GM18858 (cell line): ENCODE measurements around the gene MFN2.

Source experiments
- ATAC-seq: cut with Tn5 transposase; IDR thresholded peaks from one replicate; pipeline ENCODE4 v1.9.1; 2021; ENCODE audit not compliant: unreplicated experiment

Gene MFN2

GRCh38 chr1:12046749-12047119, 66.5 kb downstream of the MFN2 start:
- ATAC-seq = no peak

GRCh38 chr1:12047120-12047876, 67.1 kb downstream of the MFN2 start:
- ATAC-seq = no peak

- no peak for ATAC-seq
Observed at GRCh38 chr1:12048372-12048771, 68.1 kb downstream of the MFN2 start.

DNA sequence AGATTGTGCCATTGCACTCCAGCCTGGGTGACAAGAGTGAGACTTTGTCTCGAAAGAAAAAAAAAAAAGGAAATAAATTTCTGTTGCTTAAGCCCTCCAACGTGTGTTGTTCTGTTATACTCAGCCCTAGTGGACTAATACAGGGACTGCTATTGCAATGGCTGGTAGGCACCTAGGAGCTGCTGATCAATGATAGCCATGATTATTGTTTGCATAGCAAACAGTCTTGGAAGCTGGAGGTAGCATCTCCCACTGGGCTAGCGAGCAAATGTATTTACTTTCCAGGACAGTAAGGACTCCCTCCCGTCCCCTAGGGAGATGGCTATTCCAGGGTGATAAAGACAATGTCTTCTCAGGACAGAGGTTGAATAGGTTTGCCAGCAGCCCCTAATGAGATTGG, 69.4 kb downstream of the MFN2 start:
- no peak for ATAC-seq

GRCh38 chr1:12051361-12051760, 71.1 kb downstream of the MFN2 start:
- ATAC-seq = no peak

DNA sequence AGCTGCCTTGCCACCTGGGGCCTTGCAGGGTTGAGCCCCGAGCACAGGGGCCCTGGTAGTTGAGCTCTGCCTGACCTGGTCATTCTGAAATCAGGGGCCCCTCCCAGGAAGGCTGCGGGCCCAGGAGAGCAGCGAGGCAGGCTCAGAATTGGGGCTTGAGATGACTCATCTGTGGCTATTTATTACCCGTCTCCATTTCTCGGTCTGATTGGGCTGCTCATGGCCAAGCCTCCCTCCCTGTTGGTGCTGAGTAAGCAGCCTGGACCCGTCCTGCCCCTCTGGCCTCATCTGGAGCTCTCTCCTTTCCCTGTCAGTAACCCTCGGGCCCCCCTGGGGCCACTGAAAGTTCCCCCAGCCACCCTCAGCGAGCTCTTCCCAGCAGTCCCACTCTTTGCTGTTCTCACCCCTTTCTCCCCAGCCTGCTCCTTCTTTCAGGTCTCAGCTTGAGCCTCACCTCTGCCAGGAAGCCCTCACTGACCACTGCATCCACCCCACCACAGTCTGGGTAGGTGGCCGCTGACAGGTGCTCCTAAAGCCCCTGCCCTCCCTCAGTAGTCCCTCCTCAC, 71.8 kb downstream of the MFN2 start:
- peak; percentile 63 for ATAC-seq

GRCh38 chr1:12052997-12053686, 72.9 kb downstream of the MFN2 start:
- no peak for ATAC-seq

DNA sequence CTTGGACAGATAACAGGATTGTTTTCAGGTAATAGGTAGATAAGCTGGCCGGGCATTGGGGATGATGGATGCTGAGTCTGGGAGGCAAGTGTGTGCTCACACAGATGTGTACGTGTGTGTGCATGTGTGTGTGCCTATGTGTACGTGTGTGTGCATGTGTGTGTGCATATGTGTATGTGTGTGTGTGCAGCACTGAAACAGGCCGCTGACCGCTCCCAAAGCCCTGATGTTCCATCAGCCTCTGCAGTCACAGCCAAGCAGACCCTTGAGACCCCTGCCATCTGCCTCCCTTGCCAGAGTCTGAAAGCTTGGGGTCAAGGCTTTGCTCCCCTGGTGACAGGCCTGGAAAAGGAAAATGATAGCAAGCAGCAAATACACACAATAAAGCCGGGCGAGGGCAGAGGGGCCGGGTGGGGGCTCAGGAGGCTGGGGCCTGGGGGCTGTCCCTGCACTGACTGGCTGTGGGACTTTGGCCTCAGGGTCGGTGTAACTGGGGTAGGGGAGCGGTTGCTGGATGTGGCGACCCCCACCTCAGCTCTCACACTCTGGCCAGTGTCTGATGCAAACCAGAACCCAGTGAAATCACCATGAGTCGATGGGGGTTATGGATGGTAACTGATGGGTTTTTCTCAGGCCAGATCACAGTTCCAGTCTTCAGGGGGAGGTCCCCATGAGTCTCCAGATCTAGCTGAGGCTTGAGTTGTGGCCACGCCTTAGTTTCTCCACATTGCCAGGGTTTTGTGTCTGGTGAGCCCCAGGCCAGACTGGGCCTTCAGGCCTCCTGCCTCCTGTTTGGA, 73.7 kb downstream of the MFN2 start:
- ATAC-seq = no peak

- no peak for ATAC-seq
Observed at GRCh38 chr1:12055259-12055658, 75.0 kb downstream of the MFN2 start.

DNA sequence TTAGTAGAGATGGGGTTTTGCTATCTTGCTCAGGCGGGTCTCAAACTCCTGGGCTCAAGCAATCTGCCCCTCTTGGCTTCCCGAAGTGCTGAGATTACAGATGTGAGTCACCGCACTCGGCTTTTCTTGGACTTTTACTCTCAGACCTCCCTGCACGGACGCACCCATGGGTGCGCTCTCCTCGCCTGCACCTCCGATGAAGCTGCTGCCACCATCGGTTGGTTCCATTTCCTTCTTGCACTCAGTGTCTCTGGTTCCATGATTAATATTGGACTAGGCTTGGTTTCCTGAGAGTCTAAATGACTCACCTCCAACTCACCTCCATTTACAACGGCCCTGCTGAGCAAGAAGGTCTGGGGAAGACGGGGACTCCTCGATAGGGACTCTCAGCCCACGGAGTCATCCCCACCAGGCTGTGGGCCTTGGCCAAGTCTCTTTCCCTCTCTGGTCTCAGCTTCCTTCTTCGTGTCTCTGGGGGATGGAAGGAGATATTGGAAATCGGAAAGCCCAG, 76.1 kb downstream of the MFN2 start:
- ATAC-seq = no peak

DNA sequence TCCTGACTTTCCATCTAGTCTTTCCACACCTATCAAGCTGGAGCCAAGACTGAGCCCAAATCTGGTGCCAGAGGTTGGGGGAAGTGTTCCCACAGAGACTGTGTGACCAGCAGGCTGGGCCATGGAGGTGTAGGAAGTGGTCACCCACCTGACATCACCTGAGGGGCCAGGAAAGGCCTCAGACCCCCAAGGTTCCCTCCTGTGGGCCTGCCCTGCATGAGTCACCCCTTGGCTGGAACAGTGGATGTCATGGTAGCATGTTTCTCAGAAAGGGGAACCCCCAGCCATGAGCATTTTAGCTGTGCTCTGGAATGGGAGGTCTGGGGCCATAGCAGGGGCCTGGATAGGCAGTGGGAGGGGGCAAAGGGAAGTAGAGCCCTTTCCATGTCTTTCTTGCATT, 77.1 kb downstream of the MFN2 start:
- no peak for ATAC-seq

DNA sequence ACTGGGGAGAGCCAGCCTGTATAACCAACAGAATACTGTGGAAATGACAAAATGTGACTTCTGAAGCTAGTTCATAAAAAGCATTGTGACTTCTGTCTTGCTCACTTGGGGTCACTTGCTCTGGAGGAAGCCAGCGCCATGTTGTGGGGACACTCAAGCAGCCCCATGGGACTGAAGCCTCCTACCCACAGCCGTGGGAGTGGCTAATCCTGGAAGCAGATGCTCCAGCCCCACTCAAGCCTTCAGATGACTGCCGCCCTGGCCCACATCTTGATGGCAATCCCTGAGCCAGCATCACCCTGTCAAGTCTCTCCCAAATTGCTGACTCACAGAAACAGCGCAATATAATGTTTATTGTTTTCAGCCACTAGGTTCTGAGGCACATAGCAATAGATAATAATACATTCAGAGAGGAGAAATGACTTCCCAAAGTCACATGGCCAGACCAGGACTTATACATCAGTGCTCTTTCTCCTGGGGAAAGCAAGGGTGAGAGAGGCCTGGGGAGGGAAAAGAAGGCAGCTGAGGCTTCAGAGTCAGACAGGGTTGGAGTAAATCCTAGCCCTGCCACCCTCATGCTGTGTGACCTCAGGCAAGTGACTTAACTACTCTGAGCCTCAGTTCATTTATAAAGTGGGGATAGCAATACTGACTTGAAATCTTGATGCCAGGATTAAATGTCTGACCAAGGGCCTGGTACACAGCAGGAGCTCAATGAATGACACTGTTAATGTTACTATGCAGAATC, 77.9 kb downstream of the MFN2 start:
- no peak for ATAC-seq

- ATAC-seq = no peak
Observed at GRCh38 chr1:12059226-12059625, 79.0 kb downstream of the MFN2 start.

DNA sequence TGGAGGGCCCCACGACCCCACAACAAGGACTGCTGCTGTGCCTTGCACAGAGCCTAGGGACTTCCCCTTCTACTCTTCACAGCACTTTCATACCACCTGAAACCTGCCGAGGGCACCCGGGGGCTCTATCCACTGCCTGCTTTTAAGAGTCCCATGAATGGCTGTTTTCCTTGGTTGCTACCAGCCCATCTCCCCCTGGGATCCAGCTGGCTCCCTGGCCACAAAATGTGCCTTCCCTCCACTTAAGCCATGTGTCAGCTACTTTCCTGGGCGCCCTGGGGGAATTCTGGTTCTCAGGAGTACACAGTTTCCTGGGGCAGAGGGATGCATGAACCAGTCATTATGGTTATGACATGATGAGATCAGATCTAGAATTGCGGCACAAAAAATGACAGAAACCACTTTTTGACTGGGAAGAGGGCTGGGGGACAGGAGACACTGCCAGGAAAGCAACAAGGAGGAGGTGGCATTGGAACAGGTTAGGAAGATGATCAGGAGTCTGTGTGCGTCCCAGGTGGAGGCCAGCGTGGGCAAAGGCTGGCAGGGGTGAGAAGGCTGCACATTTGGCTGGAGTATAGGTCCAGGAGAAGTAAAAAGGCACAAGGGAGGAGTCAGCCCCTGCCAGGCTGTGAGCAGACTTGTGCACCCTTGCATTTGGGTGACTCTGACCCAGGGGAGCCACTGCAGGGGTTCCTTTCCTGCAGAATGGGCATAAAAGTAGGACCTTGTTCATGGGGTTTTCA, 79.6 kb downstream of the MFN2 start:
- no peak for ATAC-seq

GRCh38 chr1:12060500-12060899, 80.3 kb downstream of the MFN2 start:
- no peak for ATAC-seq
